Measurements from ENCODE around the gene KCNJ2.

KCNJ2 gene

GRCh38 chr17:70168977-70169708 is at the start of gene KCNJ2:
KCNJ2 (plus strand) TSS chr17:70169532; CDS start chr17:70175040, 5,508 bp downstream.
- no peak for DNase-seq (ENCODE audit: low read depth in 1 of 2, low spot score in 1 of 2)

- no peak for DNase-seq (ENCODE audit: low read depth in 1 of 2, low spot score in 1 of 2)
These were observed 49.8 kb upstream of the KCNJ2 start for GRCh38 chr17:70119545-70119944.

- no peak for DNase-seq (ENCODE audit: low read depth in 1 of 2, low spot score in 1 of 2)
These were observed 49.3 kb upstream of the KCNJ2 start for GRCh38 chr17:70119983-70120382.

GRCh38 chr17:70120425-70120824 is 48.9 kb upstream of the KCNJ2 start:
- no peak for DNase-seq (ENCODE audit: low read depth in 1 of 2, low spot score in 1 of 2)

GRCh38 chr17:70121126-70121525 is 48.2 kb upstream of the KCNJ2 start:
- DNase-seq (ENCODE audit: low read depth in 1 of 2, low spot score in 1 of 2): no peak

- no peak for DNase-seq (ENCODE audit: low read depth in 1 of 2, low spot score in 1 of 2)
These were observed 46.1 kb upstream of the KCNJ2 start for GRCh38 chr17:70123193-70123592.

- DNase-seq (ENCODE audit: low read depth in 1 of 2, low spot score in 1 of 2): no peak
These were observed 44.6 kb upstream of the KCNJ2 start for GRCh38 chr17:70124723-70125122.

GRCh38 chr17:70127221-70127873 is 42.0 kb upstream of the KCNJ2 start:
- no peak for DNase-seq (ENCODE audit: low read depth in 1 of 2, low spot score in 1 of 2)

GRCh38 chr17:70128727-70129238 is 40.5 kb upstream of the KCNJ2 start:
- DNase-seq (ENCODE audit: low read depth in 1 of 2, low spot score in 1 of 2): no peak

GRCh38 chr17:70130289-70130688 is 39.0 kb upstream of the KCNJ2 start:
- no peak for DNase-seq (ENCODE audit: low read depth in 1 of 2, low spot score in 1 of 2)

- DNase-seq (ENCODE audit: low read depth in 1 of 2, low spot score in 1 of 2): no peak
These were observed 36.8 kb upstream of the KCNJ2 start for GRCh38 chr17:70132505-70132904.

- DNase-seq (ENCODE audit: low read depth in 1 of 2, low spot score in 1 of 2): no peak
These were observed 35.3 kb upstream of the KCNJ2 start for GRCh38 chr17:70134042-70134441.

- no peak for DNase-seq (ENCODE audit: low read depth in 1 of 2, low spot score in 1 of 2)
These were observed 34.6 kb upstream of the KCNJ2 start for GRCh38 chr17:70134777-70135176.

- DNase-seq (ENCODE audit: low read depth in 1 of 2, low spot score in 1 of 2): no peak
These were observed 33.2 kb upstream of the KCNJ2 start for GRCh38 chr17:70136131-70136530.

- peak in 1 of 2 donors; percentile 15 for DNase-seq (ENCODE audit: low read depth in 1 of 2, low spot score in 1 of 2)
These were observed 31.7 kb upstream of the KCNJ2 start for GRCh38 chr17:70137451-70138230.

GRCh38 chr17:70138291-70138865 is 31.0 kb upstream of the KCNJ2 start:
- DNase-seq (ENCODE audit: low read depth in 1 of 2, low spot score in 1 of 2): no peak

GRCh38 chr17:70139449-70139993 is 29.8 kb upstream of the KCNJ2 start:
- no peak for DNase-seq (ENCODE audit: low read depth in 1 of 2, low spot score in 1 of 2)

- DNase-seq (ENCODE audit: low read depth in 1 of 2, low spot score in 1 of 2): no peak
These were observed 25.0 kb upstream of the KCNJ2 start for GRCh38 chr17:70144260-70144846.

- no peak for DNase-seq (ENCODE audit: low read depth in 1 of 2, low spot score in 1 of 2)
These were observed 16.1 kb upstream of the KCNJ2 start for GRCh38 chr17:70153210-70153609.

GRCh38 chr17:70157151-70157550 is 12.2 kb upstream of the KCNJ2 start:
- no peak for DNase-seq (ENCODE audit: low read depth in 1 of 2, low spot score in 1 of 2)

- DNase-seq (ENCODE audit: low read depth in 1 of 2, low spot score in 1 of 2): no peak
These were observed 11.2 kb upstream of the KCNJ2 start for GRCh38 chr17:70158180-70158579.

Measured in activated CD4-positive, alpha-beta T cell treated with anti-CD3 and anti-CD28 coated beads, Interleukin-2, amount 50 U/mL, for 24 hours (primary cell).